ENCODE measurements around the gene CMAS.
"Not testable (repeated sequence)": the region's sequence is repeated elsewhere in the genome, so short reads cannot be mapped to it uniquely, and the experiment has no call there.

CMAS gene

DNA sequence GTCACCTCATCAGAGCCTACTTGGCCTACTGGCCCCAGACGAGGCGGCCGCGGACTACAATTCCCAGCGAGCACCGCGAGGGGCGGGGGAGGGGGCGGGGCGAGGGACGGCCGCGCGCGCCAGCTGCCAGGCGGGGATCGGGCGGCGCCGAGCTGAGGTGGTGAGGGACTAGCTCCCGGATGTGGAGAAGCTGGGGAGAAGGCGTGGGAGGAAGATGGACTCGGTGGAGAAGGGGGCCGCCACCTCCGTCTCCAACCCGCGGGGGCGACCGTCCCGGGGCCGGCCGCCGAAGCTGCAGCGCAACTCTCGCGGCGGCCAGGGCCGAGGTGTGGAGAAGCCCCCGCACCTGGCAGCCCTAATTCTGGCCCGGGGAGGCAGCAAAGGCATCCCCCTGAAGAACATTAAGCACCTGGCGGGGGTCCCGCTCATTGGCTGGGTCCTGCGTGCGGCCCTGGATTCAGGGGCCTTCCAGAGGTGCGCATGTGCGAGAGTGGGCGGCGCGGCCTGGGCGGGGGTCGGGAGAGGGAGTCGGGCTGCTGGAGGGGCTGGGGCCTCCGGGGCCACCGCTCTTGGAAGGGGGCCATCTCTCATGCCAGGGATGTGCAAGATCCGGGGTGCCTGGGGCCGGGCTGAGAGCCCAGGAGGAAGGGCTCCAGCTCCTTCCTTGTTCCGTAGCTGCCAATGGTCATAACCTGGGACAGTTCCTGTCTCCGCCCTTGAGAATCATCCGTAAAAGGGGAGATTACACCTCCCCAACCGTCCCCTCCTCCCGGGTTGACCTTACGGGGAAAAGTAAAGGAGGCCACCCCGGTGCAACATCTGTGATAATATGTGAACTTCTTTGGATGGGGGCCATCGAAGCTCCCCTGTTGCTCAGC lies at the start of gene CMAS:
TSS of gene CMAS (plus strand) at position 129 of the 878 bp plus-strand sequence. CDS start at position 215, 86 bp downstream.
- peak; percentile 94 for DNase-seq

DNA sequence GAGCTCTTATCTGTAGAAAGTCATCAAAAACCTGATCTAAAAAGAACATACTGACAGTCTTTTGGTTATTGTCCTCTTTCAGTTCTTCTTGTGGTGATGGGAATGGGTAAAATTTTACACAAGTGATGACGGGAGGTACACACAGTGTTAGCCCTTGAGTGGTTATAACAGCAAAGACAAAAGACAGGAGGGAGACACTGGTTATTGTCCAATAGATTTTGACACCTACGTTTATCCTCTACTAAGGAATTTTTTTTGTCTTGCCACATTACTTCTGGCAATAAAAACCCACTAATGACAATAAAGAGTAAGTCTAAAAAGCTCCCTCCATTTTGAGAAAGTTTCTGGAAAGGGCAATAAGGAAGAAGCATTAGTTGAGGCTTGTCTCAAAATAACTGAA lies 47.7 kb upstream of the CMAS start:
- DNase-seq: no peak

DNA sequence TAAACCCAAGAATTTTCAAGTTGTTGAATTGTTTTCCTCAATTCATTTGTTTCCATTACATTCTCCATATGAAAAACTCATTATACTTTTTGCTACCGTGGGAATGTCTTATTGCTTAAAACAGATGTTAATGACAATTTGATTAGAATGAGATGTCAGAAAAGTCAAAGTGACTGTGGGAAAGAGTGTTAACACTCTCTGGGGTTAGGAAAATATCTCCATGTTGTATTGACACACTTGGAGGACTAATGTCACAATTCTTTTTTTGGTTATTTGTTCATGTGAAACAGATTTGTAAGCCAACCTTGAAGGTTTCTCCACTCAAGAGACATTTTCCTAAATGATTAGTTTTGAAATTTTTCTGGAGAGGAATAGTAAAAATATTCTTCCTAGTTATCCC lies 47.2 kb upstream of the CMAS start:
- no peak for DNase-seq

DNA sequence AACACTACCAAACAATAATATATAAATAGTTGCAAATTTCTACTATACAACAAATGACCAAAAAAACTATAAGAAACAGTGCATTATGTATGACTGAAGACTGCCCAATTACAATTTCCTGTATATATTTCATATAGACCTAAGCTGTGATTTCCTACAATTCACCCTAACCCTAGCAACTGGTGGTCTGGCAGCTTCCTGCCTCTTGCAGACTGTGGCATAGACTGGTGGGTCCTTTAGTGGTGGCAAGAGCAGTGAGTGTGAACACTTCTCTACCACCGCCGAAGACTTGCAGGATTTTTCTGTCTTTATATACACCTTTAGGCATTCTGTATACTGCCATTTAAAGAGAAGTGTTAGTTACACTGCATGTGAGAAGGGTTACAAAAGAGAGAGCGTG lies 43.6 kb upstream of the CMAS start:
- no peak for DNase-seq

DNA sequence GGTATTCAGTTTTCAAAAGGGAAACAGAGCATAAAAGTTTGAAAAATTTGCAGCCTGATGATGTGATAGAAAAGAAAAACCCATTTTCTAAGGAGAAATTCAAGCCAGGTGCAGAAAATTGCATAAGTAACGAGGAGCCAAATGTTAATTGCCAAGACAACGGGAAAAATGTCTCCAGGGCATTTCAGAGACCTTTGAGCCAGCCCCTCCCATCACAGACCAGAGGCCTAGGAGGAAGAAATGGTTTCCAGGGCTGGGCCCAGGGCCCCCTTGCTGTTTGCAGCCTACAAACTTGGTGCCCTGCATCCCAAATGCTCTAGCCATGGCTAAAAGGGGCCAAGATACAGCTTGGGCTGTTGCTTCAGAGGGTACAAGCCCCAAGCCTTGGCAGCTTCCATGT lies 38.2 kb upstream of the CMAS start:
- DNase-seq: not testable (repeated sequence)

DNA sequence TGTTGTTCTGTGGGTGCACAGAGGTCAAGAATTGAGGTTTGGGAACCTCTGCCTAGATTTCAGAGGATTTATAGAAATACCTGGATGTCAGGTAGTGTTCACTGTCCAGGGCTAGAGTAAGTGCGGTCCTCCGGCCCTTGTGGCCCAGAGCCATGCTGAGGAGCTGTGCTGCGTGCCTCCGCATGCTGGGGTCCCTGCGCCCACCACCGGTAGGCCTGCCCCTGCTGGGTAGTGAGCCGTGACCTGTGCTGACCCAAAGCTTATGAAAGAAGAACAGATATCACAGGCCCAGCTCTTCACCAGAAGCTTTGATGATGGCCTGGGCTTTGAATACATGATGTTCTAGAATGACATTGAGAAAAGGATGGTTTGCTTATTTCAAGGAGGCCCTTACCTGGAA lies 37.8 kb upstream of the CMAS start:
- no peak for DNase-seq

DNA sequence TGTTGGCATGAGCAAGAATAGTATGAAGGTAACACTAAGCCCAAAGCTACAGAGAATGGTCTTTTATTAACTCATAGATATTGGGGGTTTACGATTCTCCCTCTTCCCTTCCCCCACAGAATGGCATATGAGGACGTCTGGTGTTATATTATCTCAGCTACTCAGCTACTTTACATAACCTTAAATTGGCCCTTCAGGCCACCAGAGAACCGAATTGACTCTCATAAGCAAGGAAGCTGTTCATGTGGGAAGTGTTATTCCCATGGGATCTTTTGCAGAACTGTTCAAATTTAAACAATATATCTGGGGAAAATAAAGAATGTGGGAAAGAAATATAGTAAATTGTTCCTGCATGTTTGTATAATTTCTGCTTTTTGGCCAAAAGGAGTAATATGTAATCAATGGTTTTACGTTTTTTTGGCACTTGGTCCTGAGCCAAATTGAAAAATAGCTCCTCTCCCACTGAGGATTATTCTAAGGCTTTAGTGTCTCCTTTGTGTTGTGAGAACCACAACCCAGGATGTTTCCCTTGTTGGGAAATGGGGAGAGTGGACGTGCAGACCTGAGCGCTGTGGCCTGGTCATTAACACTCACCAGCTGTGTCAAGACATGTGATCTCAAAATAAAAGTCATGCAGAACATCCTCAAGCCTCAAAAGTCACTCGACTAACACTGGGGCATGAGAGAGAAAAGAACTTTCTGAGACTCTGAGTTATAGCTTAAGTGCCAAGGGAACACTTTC lies 31.8 kb upstream of the CMAS start:
- DNase-seq: no peak

DNA sequence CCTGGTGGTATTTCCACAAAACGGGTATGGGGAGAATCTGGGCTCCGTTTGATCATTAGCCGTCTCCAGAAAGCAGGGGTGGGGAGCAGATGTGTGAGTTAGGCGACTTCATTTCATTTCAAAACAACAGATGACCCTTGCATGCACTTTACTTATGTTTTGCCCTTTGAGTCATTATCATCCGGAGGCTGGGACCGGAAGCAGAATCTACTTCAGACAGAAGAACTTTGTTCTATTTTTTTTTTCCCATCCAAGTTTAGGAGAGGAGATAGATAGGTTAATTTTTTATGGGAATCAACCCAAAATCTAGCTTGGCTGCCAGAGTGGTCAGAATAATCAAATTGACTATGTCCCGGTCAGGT lies 31.3 kb upstream of the CMAS start:
- DNase-seq: no peak

DNA sequence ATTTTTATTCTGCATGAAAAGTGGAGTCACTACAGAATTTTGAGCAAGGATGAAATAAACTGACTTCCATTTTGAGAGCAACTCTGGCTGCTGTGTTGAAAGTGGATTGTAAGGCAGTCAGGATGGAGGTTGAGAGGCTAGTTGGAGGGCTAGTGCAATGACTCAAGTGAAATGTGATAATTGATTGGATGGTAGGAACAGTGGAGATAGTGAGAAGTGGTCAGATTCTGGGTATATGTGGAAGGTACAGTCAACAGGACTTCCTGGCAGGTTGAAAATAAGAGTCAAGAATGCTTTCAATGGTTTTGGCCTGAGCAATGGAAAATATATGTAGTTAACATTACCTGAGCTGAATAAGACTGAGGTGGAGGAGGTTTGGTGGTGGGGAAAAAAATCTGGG lies 29.0 kb upstream of the CMAS start:
- DNase-seq: no peak

DNA sequence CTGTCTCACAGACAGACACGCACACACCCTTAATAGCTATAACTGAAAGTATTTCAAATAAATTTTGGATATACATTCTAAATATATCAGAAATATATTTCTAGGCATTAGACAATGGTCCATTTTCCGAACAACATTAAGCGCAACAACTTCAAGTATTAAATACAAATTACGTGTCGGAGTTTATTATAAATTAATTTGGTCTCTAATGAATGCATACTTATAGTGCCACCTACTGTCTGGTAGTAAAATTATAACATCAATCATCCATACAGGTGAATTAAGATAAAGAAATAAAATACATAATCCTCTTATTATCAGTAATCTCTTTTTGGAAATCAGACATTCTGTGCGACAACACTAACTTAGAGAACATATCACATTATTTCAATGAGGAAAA lies 27.2 kb upstream of the CMAS start:
- DNase-seq: peak; percentile 64

DNA sequence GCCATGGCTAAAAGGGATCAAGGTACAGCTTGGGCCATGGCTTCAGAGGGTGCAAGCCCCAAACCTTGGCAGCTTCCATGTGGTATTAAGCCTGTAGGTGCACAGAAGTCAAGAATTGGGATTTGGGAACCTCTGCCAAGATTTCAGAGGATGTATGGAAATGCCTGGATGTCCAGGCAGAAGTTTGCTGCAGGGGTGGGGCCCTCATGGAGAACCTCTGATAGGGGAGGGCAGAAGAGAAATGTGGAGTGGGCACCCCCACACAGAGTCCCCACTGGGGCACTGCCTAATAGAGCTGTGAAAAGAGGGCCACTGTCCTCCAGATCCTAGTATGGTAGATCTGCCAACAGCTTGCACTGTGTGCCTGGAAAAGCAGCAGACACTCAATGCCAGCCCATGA lies 22.5 kb upstream of the CMAS start:
- not testable (repeated sequence) for DNase-seq

DNA sequence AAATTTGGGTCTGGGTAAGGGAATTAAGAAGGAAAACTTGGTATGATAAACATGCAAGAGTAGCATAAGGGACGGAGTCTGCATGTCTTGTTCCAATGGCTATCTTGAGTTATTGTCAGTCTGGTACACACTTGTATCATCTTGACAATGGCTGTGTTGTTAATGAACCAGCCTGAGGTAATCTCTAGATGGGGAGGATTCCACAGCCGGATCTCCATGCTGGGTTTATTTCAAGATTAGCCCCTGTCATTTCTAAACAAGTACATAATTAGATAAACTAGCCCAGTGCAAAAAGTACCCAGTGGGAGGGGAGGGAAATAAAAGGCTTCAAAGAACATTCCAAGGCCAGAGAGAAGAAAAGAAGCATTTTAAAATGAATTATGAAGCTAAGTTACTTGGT lies 16.5 kb upstream of the CMAS start:
- DNase-seq: no peak

DNA sequence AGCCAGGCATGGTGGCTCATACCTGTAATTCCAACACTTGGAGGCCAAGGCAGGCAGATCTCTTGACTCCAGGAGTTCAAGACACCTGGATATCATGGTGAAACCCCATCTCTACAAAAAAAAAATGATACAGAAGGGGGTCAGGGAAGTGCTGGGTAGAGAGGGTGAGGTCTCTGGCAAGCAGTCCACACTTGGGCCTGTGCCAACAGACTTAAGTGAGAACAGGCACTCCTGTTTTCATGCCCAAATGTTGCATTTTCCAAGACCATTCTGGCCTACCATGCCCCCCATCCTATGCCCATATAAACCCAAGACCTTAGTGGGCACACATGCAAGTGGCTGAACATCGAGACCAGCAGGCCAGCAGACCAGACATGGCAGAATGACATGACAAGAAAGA lies 16.0 kb upstream of the CMAS start:
- no peak for DNase-seq

DNA sequence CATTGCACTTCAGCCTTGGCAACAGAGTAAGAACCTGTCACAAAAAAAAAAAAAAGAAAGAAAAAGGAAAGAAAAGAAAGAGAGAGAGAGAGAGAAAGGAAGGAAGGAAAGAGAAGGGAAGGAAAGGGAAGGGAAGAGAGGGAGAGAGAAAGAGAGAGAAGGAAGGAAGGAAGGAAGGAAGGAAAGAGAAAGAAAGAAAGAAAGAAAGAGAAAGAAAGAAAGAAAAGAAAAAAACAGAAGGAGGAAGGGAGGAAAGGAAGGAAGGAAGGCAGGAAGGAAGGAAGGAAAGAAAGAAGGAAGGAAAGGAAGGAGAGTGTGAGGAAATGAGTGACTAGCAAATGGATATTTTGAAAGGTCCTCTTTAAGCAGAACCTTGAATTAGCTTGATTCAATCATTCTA lies 13.3 kb upstream of the CMAS start:
- no peak for DNase-seq

DNA sequence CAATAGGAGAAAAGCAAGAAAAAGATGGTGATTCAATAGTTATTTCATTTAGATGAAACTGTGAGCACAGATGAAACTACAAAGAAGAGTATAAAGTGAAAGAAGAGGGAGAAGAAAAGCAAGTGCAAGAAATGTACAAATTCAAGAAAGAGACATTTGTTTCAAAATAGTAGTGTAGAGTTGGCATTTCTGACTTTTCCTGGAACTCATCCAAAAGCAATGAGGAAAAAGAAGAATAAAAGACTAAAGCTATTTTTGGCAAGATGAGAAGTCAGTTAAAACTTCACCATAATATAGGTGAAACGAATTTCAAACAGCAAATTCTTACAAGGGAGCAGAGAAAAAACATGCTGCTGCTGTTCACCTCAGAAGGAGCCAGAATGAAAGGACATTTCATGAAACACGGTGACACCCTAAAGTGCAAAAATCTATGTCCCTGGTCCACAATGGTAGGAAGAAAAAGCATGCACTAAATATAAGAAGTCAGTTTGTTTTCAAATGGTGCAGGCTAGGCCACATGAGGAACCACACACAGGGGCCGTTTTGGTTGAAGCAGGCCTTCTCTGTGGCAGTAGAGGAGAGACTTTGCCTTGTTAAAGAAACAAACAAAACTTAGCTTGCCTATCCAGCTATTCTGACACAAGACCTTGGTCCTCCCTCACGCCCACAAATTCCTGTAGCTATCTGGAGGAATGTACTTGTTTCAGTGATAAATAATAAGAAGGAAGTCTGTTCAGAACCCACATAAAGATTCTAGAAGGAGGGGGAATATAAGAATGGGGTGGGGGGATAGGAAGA lies 11.1 kb upstream of the CMAS start:
- DNase-seq: no peak

DNA sequence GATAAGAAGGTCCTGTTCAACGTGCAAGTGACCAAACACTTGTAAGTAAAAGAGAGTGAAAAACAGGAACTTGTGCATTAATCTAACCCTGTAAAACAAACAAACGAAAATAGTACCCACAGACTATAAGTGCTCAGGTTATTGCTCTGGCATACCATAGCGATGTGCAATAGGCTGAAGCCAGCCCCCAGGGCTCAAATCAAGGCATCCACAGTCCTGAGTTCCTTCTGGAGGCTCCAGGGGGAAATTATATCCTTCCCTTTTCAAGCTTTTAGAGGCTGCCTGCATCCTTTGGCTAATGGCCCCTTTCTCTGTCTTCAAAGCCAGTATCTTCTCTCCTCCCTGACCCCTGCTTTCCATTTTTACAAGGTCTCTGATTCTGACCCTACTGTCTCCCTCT lies 8.1 kb upstream of the CMAS start:
- DNase-seq: no peak

DNA sequence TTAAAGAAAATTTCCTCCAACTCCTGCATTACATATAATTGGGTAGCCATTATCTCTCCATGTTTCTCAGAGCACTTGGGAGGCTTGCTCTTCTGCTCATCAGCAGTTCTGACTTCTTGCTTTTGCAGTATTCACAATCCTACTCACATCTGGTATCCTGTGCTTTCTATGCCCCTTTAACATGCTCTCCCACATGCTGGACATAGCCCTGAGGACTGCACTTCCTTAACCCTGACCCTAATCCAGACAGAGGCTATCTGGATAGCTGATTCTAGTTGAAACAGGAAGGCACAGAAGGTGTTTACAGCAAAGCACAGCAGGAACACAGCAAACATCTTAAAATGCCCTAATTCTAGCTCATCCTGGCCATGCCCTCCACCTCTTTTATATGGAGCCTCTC lies 7.3 kb upstream of the CMAS start:
- DNase-seq: no peak

DNA sequence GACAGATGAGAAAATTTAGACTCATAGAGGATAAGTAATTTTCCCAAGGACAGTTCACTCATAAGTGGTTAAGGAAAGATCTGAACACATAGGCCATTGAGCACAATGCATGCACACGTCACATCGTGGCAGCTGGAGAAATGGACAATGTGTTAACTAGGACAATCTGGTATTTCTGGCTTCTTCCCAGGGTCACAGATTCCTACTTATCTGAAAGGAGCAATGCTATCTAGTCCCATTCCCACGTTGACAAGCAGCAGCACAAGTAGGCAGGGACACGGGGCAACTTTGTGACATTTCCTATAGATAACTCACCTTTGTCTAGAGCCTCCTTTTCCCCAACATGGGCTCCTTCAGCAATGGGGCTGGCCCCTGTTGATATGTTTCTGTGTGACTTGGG lies 6.7 kb upstream of the CMAS start:
- no peak for DNase-seq

DNA sequence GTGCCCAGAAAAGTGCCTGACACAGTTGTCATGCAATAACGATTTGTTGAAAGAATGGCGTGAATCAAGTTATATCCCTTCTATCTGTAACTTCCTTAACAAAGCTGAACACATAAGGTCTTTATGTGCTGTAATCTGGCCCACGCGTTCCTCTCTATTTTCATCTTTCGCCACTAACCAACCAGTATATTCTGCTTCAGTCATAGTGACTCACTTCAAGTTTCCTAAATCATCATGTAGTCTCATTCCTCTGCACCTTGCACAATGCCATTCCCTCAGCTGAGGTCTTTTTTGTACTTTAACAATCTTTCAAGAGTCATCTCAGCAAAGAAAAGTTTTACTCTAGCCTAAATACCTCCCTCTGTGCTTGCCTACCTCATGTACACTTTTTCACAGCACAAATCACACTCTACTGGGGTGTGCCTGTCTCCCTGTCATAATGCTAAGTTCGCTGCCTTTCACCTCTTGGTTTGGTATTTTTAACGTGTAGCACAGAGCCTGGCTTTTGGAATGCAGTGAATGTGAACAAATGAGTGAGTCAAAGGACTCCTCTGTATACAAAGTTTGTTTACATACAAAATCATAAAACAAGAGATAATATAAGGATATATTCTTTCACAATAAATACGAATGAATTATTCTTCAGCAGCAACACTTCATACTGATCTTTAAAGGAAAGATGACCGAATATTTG lies 2.9 kb upstream of the CMAS start:
- no peak for DNase-seq

DNA sequence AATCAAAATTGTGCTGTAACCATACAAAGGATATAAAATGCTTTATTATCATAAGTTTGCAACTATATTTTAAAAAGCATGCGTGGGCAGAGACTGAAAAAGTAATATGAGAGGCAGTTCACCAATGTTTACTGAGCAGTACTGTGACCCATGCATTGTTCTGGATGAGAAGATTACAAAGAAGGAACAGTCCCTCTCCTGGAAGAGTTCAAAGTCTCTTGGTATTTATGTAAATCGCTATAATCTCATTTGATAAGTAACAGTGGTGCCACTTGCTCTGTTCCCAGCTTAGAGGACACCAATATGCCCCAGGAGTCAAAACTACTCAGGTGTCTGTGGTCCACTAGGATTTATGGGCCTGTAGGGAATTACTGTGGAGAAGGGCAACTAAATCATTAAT lies 2.1 kb upstream of the CMAS start:
- DNase-seq: peak; percentile 22

DNA sequence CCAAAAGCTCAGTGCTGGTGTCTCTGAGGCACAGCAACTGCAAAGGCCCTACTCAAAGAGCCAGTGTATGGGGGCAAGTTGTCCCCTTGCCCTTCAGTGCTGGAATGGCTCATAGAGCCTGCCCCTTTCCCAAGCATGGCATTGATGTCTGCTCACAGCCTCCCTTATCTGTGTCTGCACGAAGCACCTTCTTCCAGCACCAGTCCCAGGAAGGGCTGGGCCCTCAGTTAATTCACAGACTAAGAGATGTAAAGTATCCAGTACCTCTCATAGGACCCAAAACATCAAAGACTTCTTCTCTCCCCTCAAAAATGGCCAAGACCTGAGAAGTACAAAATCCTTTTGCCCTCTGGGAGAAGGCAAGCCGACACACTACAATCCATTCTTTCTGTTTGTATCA lies 1.6 kb upstream of the CMAS start:
- DNase-seq: no peak

DNA sequence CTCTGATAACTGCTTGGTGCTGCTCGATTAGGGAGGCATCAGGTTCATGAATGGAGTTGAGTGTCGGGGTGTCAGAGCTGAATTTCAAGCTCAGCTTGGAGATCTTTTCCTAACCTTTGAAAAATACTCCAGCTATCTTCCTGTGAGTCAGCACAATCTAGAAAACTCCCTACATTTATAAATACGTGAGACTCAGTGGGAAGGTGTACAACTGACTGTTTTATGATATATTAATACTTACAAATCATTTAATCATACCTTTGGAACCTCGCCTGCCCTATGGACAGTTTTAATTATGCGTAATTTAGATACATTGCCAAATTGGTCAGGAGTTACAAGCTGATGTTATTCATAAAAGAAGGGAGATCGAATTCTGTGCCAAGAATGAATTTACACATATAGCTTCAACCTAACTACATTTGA lies 961 bp downstream of the CMAS start:
- DNase-seq: no peak

DNA sequence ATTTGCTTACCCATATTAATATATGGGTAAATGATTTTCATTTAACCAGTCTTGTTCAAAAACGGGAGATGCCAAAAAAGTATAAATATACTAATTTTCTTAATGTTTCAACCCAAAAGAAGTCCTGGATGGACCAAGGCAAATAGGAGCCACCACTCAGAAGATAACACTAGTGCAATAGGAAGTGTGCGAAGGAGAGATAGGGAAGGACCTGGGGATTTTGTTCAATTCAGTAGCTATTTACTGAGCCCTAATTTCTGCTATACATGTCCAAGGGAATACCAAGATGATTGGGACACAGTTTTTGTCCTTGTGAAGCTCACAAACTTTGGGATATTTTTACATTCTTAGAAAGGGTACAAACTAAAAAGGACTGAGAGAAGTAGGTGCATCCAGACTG lies 1.5 kb downstream of the CMAS start:
- DNase-seq: no peak
